HUES6 (cell line): ENCODE measurements around the gene COL23A1.

ENCODE experiments used
- H3K27ac ChIP-seq: 2 replicates; pipeline ENCODE4 v1.7.0; 2013; ENCODE audit warnings: low read depth, mild to moderate bottlenecking, low read length, inconsistent platforms
- H3K27me3 ChIP-seq: 2 replicates; pipeline ENCODE4 v1.6.1; 2013; ENCODE audit warnings: low read length; ENCODE audit not compliant: control insufficient read depth, insufficient read depth
- H3K36me3 ChIP-seq: 2 replicates; pipeline ENCODE4 v1.6.1; 2013; ENCODE audit warnings: low read length; ENCODE audit not compliant: control insufficient read depth, insufficient read depth
- H3K4me1 ChIP-seq: 2 replicates; pipeline ENCODE4 v1.6.1; 2013; ENCODE audit warnings: low read length; ENCODE audit not compliant: control insufficient read depth, insufficient read depth
- H3K4me3 ChIP-seq: 2 replicates; pipeline ENCODE4 v1.5.1; 2013; ENCODE audit warnings: low read depth, low read length
- H3K9ac ChIP-seq: one replicate; pipeline ENCODE4 v1.6.1; 2013; ENCODE audit warnings: mild to moderate bottlenecking, low read length
- H3K9me3 ChIP-seq: 2 replicates; pipeline ENCODE4 v1.6.1; 2013; ENCODE audit warnings: low read depth, low read length; ENCODE audit not compliant: control insufficient read depth, insufficient read depth

The COL23A1 gene

GRCh38 chr5:178349625-178350353 lies 240.4 kb downstream of the COL23A1 start:
- no peak overlapping the region for H3K9ac ChIP-seq
- H3K4me3 ChIP-seq, result no peak overlapping the region
- H3K27ac ChIP-seq, result no peak overlapping the region
- H3K36me3 ChIP-seq, result no peaks in the 10 kb centered on the region
- H3K9me3 ChIP-seq, result no peaks in the 10 kb centered on the region
- no peaks in the 10 kb centered on the region for H3K27me3 ChIP-seq
- H3K4me1 ChIP-seq, result peaks cover 27% of the 10 kb centered on the region

GRCh38 chr5:178349075-178349511 lies 241.1 kb downstream of the COL23A1 start:
- no peaks in the 10 kb centered on the region for H3K36me3 ChIP-seq
- H3K9me3 ChIP-seq, result no peaks in the 10 kb centered on the region
- no peaks in the 10 kb centered on the region for H3K27me3 ChIP-seq
- no peak overlapping the region for H3K9ac ChIP-seq
- H3K4me1 ChIP-seq, result peaks cover 27% of the 10 kb centered on the region
- H3K4me3 ChIP-seq, result no peak overlapping the region
- H3K27ac ChIP-seq, result no peak overlapping the region

GRCh38 chr5:178348356-178349074 lies 241.7 kb downstream of the COL23A1 start:
- Histone ChIP-seq H3K27ac (no peak overlapping the region), H3K9ac (no peak overlapping the region)

GRCh38 chr5:178347956-178348355 lies 242.2 kb downstream of the COL23A1 start:
- Histone ChIP-seq H3K4me3 (no peak overlapping the region), H3K27ac (no peak overlapping the region), H3K9me3 (no peaks in the 10 kb centered on the region), H3K4me1 (peaks cover 23% of the 10 kb centered on the region), H3K27me3 (no peaks in the 10 kb centered on the region), H3K36me3 (no peaks in the 10 kb centered on the region), H3K9ac (no peak overlapping the region)

More at GRCh38 chr5:178348356-178349074, 241.7 kb downstream of the COL23A1 start:
- Histone ChIP-seq H3K4me1 (peaks cover 25% of the 10 kb centered on the region), H3K9me3 (no peaks in the 10 kb centered on the region), H3K36me3 (no peaks in the 10 kb centered on the region), H3K27me3 (no peaks in the 10 kb centered on the region), H3K4me3 (no peak overlapping the region)

- H3K4me1 ChIP-seq, result peaks cover 21% of the 10 kb centered on the region
- no peaks in the 10 kb centered on the region for H3K9me3 ChIP-seq
- no peaks in the 10 kb centered on the region for H3K27me3 ChIP-seq
- no peaks in the 10 kb centered on the region for H3K36me3 ChIP-seq
- H3K27ac ChIP-seq, result no peak overlapping the region
- H3K4me3 ChIP-seq, result no peak overlapping the region
- no peak overlapping the region for H3K9ac ChIP-seq
These were observed 243.4 kb downstream of the COL23A1 start for GRCh38 chr5:178346607-178347334.

GRCh38 chr5:178343306-178343705 lies 246.9 kb downstream of the COL23A1 start:
- Histone ChIP-seq H3K4me1 (peaks cover 3% of the 10 kb centered on the region), H3K9ac (no peak overlapping the region), H3K4me3 (no peak overlapping the region), H3K27ac (no peak overlapping the region), H3K9me3 (no peaks in the 10 kb centered on the region), H3K36me3 (no peaks in the 10 kb centered on the region), H3K27me3 (no peaks in the 10 kb centered on the region)

- Histone ChIP-seq H3K4me3 (no peak overlapping the region), H3K36me3 (no peaks in the 10 kb centered on the region), H3K9me3 (no peaks in the 10 kb centered on the region), H3K27ac (no peak overlapping the region), H3K4me1 (no peaks in the 10 kb centered on the region), H3K27me3 (no peaks in the 10 kb centered on the region), H3K9ac (no peak overlapping the region)
These were observed 248.4 kb downstream of the COL23A1 start for GRCh38 chr5:178341851-178342140.

- Histone ChIP-seq H3K27me3 (no peaks in the 10 kb centered on the region), H3K9me3 (no peaks in the 10 kb centered on the region)
These were observed 248.9 kb downstream of the COL23A1 start for GRCh38 chr5:178341091-178341850.

GRCh38 chr5:178340637-178341036 lies 249.6 kb downstream of the COL23A1 start:
- Histone ChIP-seq H3K4me3 (no peak overlapping the region), H3K4me1 (no peaks in the 10 kb centered on the region), H3K9me3 (no peaks in the 10 kb centered on the region), H3K27me3 (no peaks in the 10 kb centered on the region), H3K27ac (no peak overlapping the region), H3K9ac (no peak overlapping the region), H3K36me3 (no peaks in the 10 kb centered on the region)

More at GRCh38 chr5:178341091-178341850, 248.9 kb downstream of the COL23A1 start:
- H3K4me1 ChIP-seq, result no peaks in the 10 kb centered on the region
- no peaks in the 10 kb centered on the region for H3K36me3 ChIP-seq
- H3K27ac ChIP-seq, result no peak overlapping the region
- no peak overlapping the region for H3K4me3 ChIP-seq
- H3K9ac ChIP-seq, result no peak overlapping the region

- Histone ChIP-seq H3K36me3 (no peaks in the 10 kb centered on the region), H3K9me3 (no peaks in the 10 kb centered on the region), H3K4me1 (no peaks in the 10 kb centered on the region), H3K27ac (no peak overlapping the region), H3K4me3 (no peak overlapping the region), H3K9ac (no peak overlapping the region), H3K27me3 (no peaks in the 10 kb centered on the region)
These were observed 250.0 kb downstream of the COL23A1 start for GRCh38 chr5:178340187-178340586.
